K562 (cell line): ENCODE measurements around the gene TAF8. TPM values are rescaled to one million over a fixed set of nuclear protein-coding genes. Genes with fewer than 3 reads are reported as not detected.

Experiments used
- BMI1 ChIP-seq: fragments of 150-350 bp; IDR thresholded peaks from 2 replicates; pipeline ENCODE4 v1.6.1; 2014; ENCODE audit warnings: low read length
- CBFB ChIP-seq: sonication (generic); formaldehyde crosslinking; IDR thresholded peaks from 2 replicates; pipeline ENCODE4 v1.4.0; 2020; ENCODE audit warnings: mild to moderate bottlenecking, missing genetic modification reagents
- CEBPG ChIP-seq, 3 experiments: fragments of 200-800 bp in 1 of 3; sonication (Bioruptor generic) in 1 of 3; sonication (generic) in 1 of 3; formaldehyde crosslinking in 1 of 3; IDR thresholded peaks in 2 of 3; conservative IDR thresholded peaks in 1 of 3; 2 replicates each; pipeline versions ENCODE4 v1.6.1 to v1.8.0; 2016 to 2022; ENCODE audit warnings: missing compliant biosample characterization in 2 of 3, missing genetic modification characterization in 2 of 3, mild to moderate bottlenecking in 1 of 3, missing genetic modification reagents in 1 of 3
- CHCHD3 ChIP-seq: fragments of 250-450 bp; sonication (Bioruptor Pico); IDR thresholded peaks from 2 replicates; pipeline ENCODE4 v2.1.2; 2022; ENCODE audit warnings: mild to moderate bottlenecking
- ETS2 ChIP-seq: IDR thresholded peaks from 2 replicates; pipeline ENCODE4 v1.6.1; 2016; ENCODE audit warnings: borderline replicate concordance, missing genetic modification characterization, mild to moderate bottlenecking, moderate library complexity, missing compliant biosample characterization; ENCODE audit not compliant: poor library complexity, severe bottlenecking
- GATAD2A ChIP-seq: fragments of 450-650 bp; IDR thresholded peaks from 2 replicates; pipeline ENCODE4 v1.6.1; 2017
- IFI16 ChIP-seq: fragments of 250-450 bp; sonication (Bioruptor Pico); IDR thresholded peaks from 2 replicates; pipeline ENCODE4 v2.1.2; 2022; ENCODE audit warnings: mild to moderate bottlenecking, inconsistent platforms
- KLF1 ChIP-seq: fragments of 450-650 bp; IDR thresholded peaks from 2 replicates; pipeline ENCODE4 v1.6.1; 2016; ENCODE audit warnings: missing genetic modification characterization, missing compliant biosample characterization
- MCM7 ChIP-seq, 2 experiments: fragments of 450-650 bp; IDR thresholded peaks; 2 replicates each; pipeline ENCODE4 v1.6.1; 2016 to 2018
- MED1 ChIP-seq: sonication (generic); formaldehyde crosslinking; IDR thresholded peaks from 2 replicates; pipeline ENCODE4 v1.8.1; 2023; ENCODE audit warnings: missing genetic modification reagents, borderline replicate concordance
- MEIS2 ChIP-seq: fragments of 450-650 bp; IDR thresholded peaks from 2 replicates; pipeline ENCODE4 v1.6.1; 2014; ENCODE audit warnings: mild to moderate bottlenecking; ENCODE audit not compliant: partially characterized antibody
- MTA1 ChIP-seq: fragments of 450-650 bp; IDR thresholded peaks from 2 replicates; pipeline ENCODE4 v1.6.1; 2017; ENCODE audit warnings: borderline replicate concordance
- NBN ChIP-seq: fragments of 450-650 bp; IDR thresholded peaks from 2 replicates; pipeline ENCODE4 v1.6.1; 2016; ENCODE audit warnings: low read depth, mild to moderate bottlenecking
- NR4A1 ChIP-seq, 2 experiments: fragments of 250-450 bp in 1 of 2; fragments of 450-650 bp in 1 of 2; sonication (Bioruptor Pico) in 1 of 2; IDR thresholded peaks; 2 replicates each; pipeline versions ENCODE4 v1.4.0 to v1.6.1; 2016 to 2020; ENCODE audit warnings: mild to moderate bottlenecking in 2 of 2, missing compliant biosample characterization in 1 of 2, missing genetic modification characterization in 1 of 2, moderate library complexity in 1 of 2
- PHTF2 ChIP-seq: fragments of 250-450 bp; sonication (Bioruptor Pico); IDR thresholded peaks from 2 replicates; pipeline ENCODE4 v1.5.0; 2021; ENCODE audit warnings: mild to moderate bottlenecking
- POLR3A ChIP-seq: IDR thresholded peaks from 2 replicates; pipeline ENCODE4 v1.6.1; 2011; ENCODE audit warnings: borderline replicate concordance, mild to moderate bottlenecking, moderate library complexity; ENCODE audit not compliant: insufficient read length, insufficient read depth; ENCODE audit errors: extremely low read depth
- RB1 ChIP-seq: fragments of 450-650 bp; IDR thresholded peaks from 2 replicates; pipeline ENCODE4 v1.6.1; 2017; ENCODE audit warnings: low read depth, mild to moderate bottlenecking
- RBM39 ChIP-seq: fragments of 200-400 bp; formaldehyde crosslinking; optimal IDR thresholded peaks from 2 replicates; pipeline ENCODE3; 2018; ENCODE audit warnings: low read depth, low read length
- SREBF2 ChIP-seq: sonication (generic); formaldehyde crosslinking; IDR thresholded peaks from 2 replicates; pipeline ENCODE4 v1.4.0; 2020; ENCODE audit warnings: mild to moderate bottlenecking, missing genetic modification reagents
- ZNF354B ChIP-seq: fragments of 250-450 bp; sonication (Bioruptor Pico); IDR thresholded peaks from 2 replicates; pipeline ENCODE4 v1.4.0; 2020
- ZNF41 ChIP-seq: fragments of 250-450 bp; sonication (Bioruptor Pico); conservative IDR thresholded peaks from 2 replicates; pipeline ENCODE4 v1.4.0; 2020; ENCODE audit warnings: mild to moderate bottlenecking
- ZNF551 ChIP-seq: fragments of 250-450 bp; sonication (Bioruptor Pico); IDR thresholded peaks from 2 replicates; pipeline ENCODE4 v1.5.0; 2021; ENCODE audit warnings: mild to moderate bottlenecking, moderate library complexity
- ZNF695 ChIP-seq: fragments of 450-650 bp; formaldehyde crosslinking; IDR thresholded peaks from 2 replicates; pipeline ENCODE4 v1.4.0; 2020; ENCODE audit warnings: mild to moderate bottlenecking, moderate library complexity
- ZNF696 ChIP-seq: fragments of 250-450 bp; sonication (Bioruptor Pico); conservative IDR thresholded peaks from 2 replicates; pipeline ENCODE4 v1.4.0; 2020; ENCODE audit warnings: mild to moderate bottlenecking, moderate library complexity
- polyA plus RNA-seq, 8 experiments: library from polyadenylated mRNA; depleted of rRNA in 4 of 8; stranded (reverse) in 5 of 8; unstranded in 3 of 8; fragments of >200 nt; fragmentation: Nextera tagmentation in 2 of 8; fragmentation: Illumina TruSeq in 1 of 8; extraction: Ambion mirVana in 2 of 8; extraction: Trizol in 1 of 8; gene quantifications; 2 replicates each; pipeline versions ENCODE4 v1.2.1 to v1.2.3, GENCODE V29; 2011 to 2014; ENCODE audit warnings: inconsistent platforms in 1 of 8, missing spikeins in 1 of 8
- total RNA-seq, 7 experiments: library from RNA; depleted of rRNA in 6 of 7; stranded (reverse); fragments of >200 nt in 6 of 7; fragmentation: Illumina TruSeq in 2 of 7; extraction: Trizol in 2 of 7; gene quantifications; 2 replicates each; pipeline versions ENCODE4 v1.2.1 to v1.2.3, GENCODE V29; 2011 to 2021; ENCODE audit warnings: low replicate concordance in 1 of 7
- TF ChIP-seq, protein P1 (sequence below), 2 experiments: fragments of 450-650 bp in 1 of 2; sonication (generic) in 1 of 2; formaldehyde crosslinking; conservative IDR thresholded peaks; 2 replicates each; pipeline versions ENCODE4 v1.4.0 to v1.8.1; 2020 to 2022; ENCODE audit warnings: mild to moderate bottlenecking in 1 of 2, missing genetic modification reagents in 1 of 2
- TF ChIP-seq, protein P2 (sequence below): fragments of 450-650 bp; formaldehyde crosslinking; IDR thresholded peaks from 2 replicates; pipeline ENCODE4 v1.4.0; 2022; ENCODE audit warnings: mild to moderate bottlenecking, moderate library complexity

The TAF8 gene
- total and polyA plus RNA-seq, 9 of the 15 experiments (the other 6 are each of a cell fraction or from before 2014, with no cell fraction given) = 29.4 to 84.0 (median 52.6) TPM

DNA sequence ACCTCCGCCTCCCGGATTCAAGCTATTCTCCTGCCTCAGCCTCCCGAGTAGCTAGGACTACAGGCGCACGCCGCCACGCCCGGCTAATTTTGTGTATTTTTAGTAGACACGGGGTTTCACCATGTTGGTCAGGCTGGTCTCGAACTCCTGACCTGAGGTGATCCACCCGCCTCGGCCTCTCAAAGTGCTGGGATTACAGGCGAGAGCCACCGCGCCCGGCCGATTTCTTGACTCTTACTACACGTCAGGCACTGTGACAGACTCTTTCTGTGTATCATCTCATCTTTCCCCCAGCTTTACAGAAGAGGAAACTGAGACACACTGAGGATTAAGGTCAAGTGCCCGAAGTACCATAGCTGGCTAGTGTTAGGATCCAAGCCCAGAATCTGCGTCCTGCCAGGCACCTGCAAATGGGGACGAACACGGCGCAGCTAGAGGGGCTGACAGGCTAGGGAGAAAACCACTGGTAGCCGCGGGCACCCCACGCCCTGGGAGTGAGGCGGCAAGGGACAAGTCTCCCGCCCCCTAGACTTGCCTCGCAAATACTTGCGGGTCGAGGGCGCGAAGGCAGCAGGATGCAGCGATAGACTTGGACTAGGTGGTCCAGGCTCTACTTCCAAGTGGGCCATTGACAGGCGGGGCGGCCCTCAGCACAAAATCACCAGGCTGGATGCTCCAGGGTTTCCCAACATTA lies 1.1 kb upstream of the TAF8 start (continued):
- TF ChIP-seq, protein P1, sequence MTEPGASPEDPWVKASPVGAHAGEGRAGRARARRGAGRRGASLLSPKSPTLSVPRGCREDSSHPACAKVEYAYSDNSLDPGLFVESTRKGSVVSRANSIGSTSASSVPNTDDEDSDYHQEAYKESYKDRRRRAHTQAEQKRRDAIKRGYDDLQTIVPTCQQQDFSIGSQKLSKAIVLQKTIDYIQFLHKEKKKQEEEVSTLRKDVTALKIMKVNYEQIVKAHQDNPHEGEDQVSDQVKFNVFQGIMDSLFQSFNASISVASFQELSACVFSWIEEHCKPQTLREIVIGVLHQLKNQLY (CRISPR knock-in tag; conservative IDR thresholded peaks at IDR 0.05) = no peak
- no peak for TF ChIP-seq MTA1
- no peak for TF ChIP-seq RBM39
- 0 out of 2 replicates have a peak, but pooled peaks have one; percentile 21 for TF ChIP-seq NR4A1 (CRISPR knock-in tag; IDR thresholded peaks at IDR 0.05)
- no peak for TF ChIP-seq NR4A1 (tag; IDR thresholded peaks at IDR 0.05)
- TF ChIP-seq CBFB = no peak
- TF ChIP-seq ZNF695 (CRISPR knock-in tag) = no peak
- TF ChIP-seq MCM7 (IDR thresholded peaks at IDR 0.05) = no peak
- no peak for TF ChIP-seq IFI16 (CRISPR knock-in tag)
- TF ChIP-seq GATAD2A = no peak
- TF ChIP-seq SREBF2 (CRISPR knock-in tag) = no peak
- no peak for TF ChIP-seq ETS2 (tag)
- TF ChIP-seq POLR3A = no peak
- TF ChIP-seq CHCHD3 (CRISPR knock-in tag) = no peak
- no peak for TF ChIP-seq PHTF2 (CRISPR knock-in tag)
- TF ChIP-seq, protein P2, sequence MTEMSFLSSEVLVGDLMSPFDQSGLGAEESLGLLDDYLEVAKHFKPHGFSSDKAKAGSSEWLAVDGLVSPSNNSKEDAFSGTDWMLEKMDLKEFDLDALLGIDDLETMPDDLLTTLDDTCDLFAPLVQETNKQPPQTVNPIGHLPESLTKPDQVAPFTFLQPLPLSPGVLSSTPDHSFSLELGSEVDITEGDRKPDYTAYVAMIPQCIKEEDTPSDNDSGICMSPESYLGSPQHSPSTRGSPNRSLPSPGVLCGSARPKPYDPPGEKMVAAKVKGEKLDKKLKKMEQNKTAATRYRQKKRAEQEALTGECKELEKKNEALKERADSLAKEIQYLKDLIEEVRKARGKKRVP = no peak
- 0 out of 2 replicates have a peak, but pooled peaks have one; percentile 33 for TF ChIP-seq MED1
- TF ChIP-seq BMI1 = no peak
- TF ChIP-seq CEBPG (CRISPR knock-in tag; IDR thresholded peaks at IDR 0.05) = 0 out of 2 replicates have a peak, but pooled peaks have one; percentile 16
- no peak for TF ChIP-seq CEBPG (tag; conservative IDR thresholded peaks at IDR 0.05 in 1 of 2, IDR thresholded peaks at IDR 0.05 in 1 of 2)
- TF ChIP-seq ZNF41 (CRISPR knock-in tag) = no peak
- TF ChIP-seq MEIS2 = no peak
- TF ChIP-seq NBN = no peak
- TF ChIP-seq ZNF354B (CRISPR knock-in tag) = no peak
- no peak for TF ChIP-seq ZNF551 (CRISPR knock-in tag)
- TF ChIP-seq KLF1 = no peak
- TF ChIP-seq RB1 = no peak
- no peak for TF ChIP-seq ZNF696
